Liver (tissue), 3 donors: ENCODE results near the gene SETBP1.

Experiments
- SP1 ChIP-seq: IDR thresholded peaks from 2 replicates; pipeline ENCODE4 v1.6.1; 2018; ENCODE audit warnings: antibody characterized with exemption, mild to moderate bottlenecking
- YY1 ChIP-seq: IDR thresholded peaks from 2 replicates; pipeline ENCODE4 v1.6.1; 2016; ENCODE audit warnings: antibody characterized with exemption, mild to moderate bottlenecking
- TF ChIP-seq, protein P1 (sequence below): fragments of 150-350 bp; IDR thresholded peaks from 2 replicates; pipeline ENCODE4 v1.5.1; 2017; ENCODE audit warnings: improper control_type of control experiment, low read depth, low read length; ENCODE audit not compliant: missing input control
- donor health status: healthy.
- donor health status: healthy.

DNA sequence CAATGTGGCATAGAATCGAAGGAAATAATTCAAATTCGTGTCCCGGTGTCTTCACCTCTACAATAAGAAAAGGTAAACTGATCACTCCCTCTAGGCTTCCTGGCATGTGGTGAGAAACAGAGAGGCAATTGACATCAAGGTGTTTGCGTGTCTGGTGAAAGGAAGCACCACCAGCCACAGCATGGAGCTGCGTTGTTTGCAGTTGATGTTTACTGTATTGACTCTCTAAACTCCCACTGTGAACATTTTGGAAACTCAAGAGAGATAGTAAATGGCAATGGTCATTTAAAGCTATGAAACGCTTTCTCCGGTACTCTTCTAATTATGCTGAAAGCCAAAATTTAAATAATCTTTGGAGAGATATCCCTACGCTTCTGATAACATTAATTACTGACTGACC lies 82.6 kb downstream of the SETBP1 start:
- TF ChIP-seq, protein P1, sequence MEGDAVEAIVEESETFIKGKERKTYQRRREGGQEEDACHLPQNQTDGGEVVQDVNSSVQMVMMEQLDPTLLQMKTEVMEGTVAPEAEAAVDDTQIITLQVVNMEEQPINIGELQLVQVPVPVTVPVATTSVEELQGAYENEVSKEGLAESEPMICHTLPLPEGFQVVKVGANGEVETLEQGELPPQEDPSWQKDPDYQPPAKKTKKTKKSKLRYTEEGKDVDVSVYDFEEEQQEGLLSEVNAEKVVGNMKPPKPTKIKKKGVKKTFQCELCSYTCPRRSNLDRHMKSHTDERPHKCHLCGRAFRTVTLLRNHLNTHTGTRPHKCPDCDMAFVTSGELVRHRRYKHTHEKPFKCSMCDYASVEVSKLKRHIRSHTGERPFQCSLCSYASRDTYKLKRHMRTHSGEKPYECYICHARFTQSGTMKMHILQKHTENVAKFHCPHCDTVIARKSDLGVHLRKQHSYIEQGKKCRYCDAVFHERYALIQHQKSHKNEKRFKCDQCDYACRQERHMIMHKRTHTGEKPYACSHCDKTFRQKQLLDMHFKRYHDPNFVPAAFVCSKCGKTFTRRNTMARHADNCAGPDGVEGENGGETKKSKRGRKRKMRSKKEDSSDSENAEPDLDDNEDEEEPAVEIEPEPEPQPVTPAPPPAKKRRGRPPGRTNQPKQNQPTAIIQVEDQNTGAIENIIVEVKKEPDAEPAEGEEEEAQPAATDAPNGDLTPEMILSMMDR, result no peak
- TF ChIP-seq YY1 (no peak), SP1 (no peak)
